ENCODE data around the gene TXNDC11. TPM values are rescaled to one million over a fixed set of nuclear protein-coding genes. Genes with fewer than 3 reads are reported as not detected.
"Not testable (repeated sequence)": the region's sequence is repeated elsewhere in the genome, so short reads cannot be mapped to it uniquely, and the experiment has no call there.

Gene TXNDC11, protein sequence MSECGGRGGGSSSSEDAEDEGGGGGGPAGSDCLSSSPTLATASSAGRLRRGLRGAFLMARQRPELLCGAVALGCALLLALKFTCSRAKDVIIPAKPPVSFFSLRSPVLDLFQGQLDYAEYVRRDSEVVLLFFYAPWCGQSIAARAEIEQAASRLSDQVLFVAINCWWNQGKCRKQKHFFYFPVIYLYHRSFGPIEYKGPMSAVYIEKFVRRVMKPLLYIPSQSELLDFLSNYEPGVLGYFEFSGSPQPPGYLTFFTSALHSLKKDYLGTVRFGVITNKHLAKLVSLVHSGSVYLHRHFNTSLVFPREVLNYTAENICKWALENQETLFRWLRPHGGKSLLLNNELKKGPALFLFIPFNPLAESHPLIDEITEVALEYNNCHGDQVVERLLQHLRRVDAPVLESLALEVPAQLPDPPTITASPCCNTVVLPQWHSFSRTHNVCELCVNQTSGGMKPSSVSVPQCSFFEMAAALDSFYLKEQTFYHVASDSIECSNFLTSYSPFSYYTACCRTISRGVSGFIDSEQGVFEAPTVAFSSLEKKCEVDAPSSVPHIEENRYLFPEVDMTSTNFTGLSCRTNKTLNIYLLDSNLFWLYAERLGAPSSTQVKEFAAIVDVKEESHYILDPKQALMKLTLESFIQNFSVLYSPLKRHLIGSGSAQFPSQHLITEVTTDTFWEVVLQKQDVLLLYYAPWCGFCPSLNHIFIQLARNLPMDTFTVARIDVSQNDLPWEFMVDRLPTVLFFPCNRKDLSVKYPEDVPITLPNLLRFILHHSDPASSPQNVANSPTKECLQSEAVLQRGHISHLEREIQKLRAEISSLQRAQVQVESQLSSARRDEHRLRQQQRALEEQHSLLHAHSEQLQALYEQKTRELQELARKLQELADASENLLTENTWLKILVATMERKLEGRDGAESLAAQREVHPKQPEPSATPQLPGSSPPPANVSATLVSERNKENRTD
- total RNA-seq, result 10 to 100 TPM; 62.4 to 73.2 TPM

DNA sequence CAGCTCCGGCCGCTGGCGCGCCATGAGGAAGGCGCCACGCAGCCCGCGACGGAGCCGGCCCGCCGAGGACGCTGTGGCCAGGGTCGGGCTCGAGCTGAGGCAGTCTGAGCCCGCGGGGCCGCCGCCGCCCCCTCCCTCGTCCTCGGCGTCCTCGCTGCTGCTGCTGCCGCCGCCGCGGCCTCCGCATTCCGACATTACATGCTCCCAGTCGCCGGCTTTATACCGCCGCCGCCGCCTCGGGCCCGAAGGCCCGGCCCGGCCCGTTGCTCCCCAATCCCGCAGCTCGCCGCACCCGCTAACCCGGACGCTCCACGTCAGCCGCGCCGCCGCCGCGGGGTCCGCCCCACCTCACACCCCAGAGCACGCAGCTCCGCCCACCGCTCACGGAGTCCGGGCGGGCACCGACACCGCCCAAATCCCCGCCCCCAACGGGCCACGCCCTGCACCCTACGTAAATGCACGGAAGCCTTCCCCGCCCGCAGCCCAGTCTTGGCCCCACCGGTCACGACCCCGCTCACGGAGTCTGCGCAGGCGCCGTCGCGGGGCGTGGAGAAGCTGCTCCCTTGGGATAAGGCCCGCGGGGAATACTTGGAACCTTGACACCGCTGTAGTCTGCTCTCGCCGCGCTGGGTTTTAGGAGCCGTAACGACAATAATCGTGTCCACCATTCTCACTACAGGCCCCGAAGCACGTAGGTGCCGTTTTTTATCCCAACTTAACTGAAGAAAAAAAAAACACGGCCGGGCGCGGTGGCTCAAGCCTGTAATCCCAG, at the start of gene TXNDC11:
Gene TXNDC11, minus strand, starts transcription at position 322 of the 772 bp plus-strand sequence. Its CDS starts 127 bp downstream, at position 195.
- no peaks in the 10 kb centered on the region for H3K27me3 Mint-ChIP-seq
- no peaks in the 10 kb centered on the region for H3K9me3 Mint-ChIP-seq
- H3K4me3 Mint-ChIP-seq, result peak within 1 kb of the TSS; percentile 99
- peaks cover 11% of the 10 kb centered on the region for H3K36me3 Mint-ChIP-seq
- H3K27ac Mint-ChIP-seq, result peak within 1 kb of the TSS; percentile 93 to 94
- peak; percentile 100 for DNase-seq (ENCODE audit: low spot score)
- ATAC-seq, result peak; percentile 97 to 98
- peaks cover 52 to 55% of the 10 kb centered on the region in 2 donors for H3K4me1 Mint-ChIP-seq (ENCODE audit: low read depth in 2 of 2)

DNA sequence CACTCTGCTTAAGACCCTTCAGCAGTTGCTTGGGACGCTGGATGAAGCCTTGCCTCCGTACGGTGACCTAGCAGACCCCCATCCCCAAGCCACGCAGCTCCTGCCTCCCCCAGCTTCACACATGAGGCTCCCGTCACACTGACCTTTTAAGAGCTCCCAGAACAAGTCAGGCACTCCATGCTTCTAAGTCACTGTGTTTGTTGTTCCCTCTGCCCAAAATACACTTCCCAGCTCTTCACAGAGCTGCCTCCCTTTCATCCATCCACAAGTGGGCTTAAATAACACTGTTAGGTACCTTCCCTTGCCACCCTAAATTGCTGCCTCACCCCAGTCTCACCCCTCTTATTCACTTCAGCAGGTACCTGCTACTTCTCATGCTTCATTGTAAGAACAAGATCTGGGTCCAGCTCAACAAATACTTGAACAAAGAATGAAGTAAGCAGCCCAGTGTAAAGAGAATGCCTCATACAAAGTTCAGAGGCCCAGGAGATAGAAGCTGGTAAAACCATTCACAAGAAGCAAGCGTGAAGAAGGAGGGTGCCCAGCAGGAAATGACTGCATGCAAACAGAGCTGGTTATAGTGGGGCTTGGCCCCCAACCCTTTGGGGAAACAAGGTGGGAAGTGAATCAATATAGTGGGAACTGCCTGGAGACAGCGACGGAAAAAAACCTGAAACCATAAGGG, 48.6 kb upstream of the TXNDC11 start:
- ATAC-seq, result peak in 1 of 2 donors; percentile 53
- H3K4me3 Mint-ChIP-seq, result peak overlapping the region; percentile 83

DNA sequence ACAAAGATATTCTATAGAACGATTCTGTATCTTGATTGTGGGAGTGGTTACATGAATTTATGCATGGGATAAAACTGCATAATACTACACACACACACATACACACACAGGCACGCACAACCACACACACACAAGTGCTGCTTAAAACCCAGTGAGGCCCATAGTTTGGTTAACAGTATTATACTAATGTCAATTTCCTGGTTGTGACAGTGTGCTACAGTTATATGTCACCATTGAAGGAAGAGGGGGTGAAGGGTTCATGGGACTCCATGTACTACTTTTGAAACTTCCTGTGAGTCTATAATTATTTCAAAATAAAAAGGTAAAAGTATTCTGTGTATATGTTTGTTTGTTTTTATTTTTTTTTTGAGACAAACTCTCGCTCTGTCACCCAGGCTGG, 46.3 kb upstream of the TXNDC11 start:
- no peak for DNase-seq (ENCODE audit: low spot score)
- peak; percentile 60 to 80 for ATAC-seq
- H3K36me3 Mint-ChIP-seq, result peaks cover 16% of the 10 kb centered on the region
- peak overlapping the region; percentile 83 for H3K4me3 Mint-ChIP-seq
- H3K9me3 Mint-ChIP-seq, result no peaks in the 10 kb centered on the region
- peak overlapping the region; percentile 100 for H3K27ac Mint-ChIP-seq
- H3K27me3 Mint-ChIP-seq, result no peaks in the 10 kb centered on the region
- peaks cover 58 to 67% of the 10 kb centered on the region in 2 donors for H3K4me1 Mint-ChIP-seq (ENCODE audit: low read depth in 2 of 2)

More for the DNA sequence above, 48.6 kb upstream of the TXNDC11 start:
- Mint-ChIP-seq H3K27me3 (no peaks in the 10 kb centered on the region), H3K27ac (peak overlapping the region; percentile 91 to 100), H3K36me3 (peaks cover 34% of the 10 kb centered on the region), H3K9me3 (no peaks in the 10 kb centered on the region), H3K4me1 (ENCODE audit: low read depth in 2 of 2) (peaks cover 68 to 76% of the 10 kb centered on the region in 2 donors)
- no peak for DNase-seq (ENCODE audit: low spot score)

DNA sequence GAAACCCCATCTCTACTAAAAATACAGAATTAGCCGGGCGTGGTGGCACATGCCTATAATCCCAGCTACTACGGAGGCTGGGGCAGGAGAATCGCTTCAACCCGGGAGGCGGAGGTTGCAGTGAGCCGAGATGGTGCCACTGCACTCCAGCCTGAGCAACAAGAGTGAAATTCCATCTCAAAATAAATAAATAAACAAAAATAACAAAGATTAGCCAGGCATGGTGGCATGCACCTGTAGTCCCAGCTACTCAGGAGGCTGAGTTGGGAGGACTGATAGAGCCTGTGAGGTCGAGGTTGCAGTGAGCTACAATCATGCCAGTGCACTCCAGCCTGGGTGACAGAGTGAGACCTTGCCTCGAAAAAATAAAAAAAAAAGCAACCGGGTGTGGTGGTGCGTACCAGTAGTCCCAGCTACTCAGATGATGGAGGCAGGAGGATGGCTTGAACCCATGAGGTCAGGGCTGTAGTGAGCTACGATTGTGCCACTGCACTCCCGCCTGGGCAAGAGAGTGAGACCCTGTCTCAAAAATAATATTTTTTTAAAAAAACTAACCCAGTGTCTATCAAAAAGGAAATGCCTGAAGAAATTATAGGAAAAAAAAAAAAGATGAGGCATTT, 42.4 kb upstream of the TXNDC11 start:
- H3K9me3 Mint-ChIP-seq; H3K4me3 Mint-ChIP-seq; H3K27me3 Mint-ChIP-seq; ATAC-seq; DNase-seq (ENCODE audit: low spot score): not testable (repeated sequence)
- Mint-ChIP-seq H3K4me1 (ENCODE audit: low read depth in 2 of 2) (peaks cover 62 to 69% of the 10 kb centered on the region in 2 donors), H3K27ac (peak overlapping the region; percentile 100), H3K36me3 (peaks cover 19% of the 10 kb centered on the region)

DNA sequence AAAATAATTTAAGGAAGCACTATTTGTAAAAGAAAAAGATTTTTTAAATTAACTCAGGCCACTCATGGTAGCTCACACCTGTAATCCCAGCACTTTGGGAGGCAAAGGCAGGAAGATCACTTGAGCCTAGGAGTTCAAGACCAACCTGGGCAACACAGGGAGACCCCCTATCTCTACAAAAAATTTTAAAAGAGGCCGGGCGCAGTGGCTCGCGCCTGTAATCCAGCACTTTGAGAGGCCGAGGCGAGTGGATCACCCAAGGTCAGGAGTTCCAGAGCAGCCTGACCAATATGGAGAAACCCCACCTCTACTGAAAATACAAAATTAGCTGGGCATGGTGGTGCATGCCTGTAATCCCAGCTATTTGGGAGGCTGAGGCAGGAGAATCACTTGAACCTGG, 41.7 kb upstream of the TXNDC11 start:
- peaks cover 18% of the 10 kb centered on the region for H3K36me3 Mint-ChIP-seq
- not testable (repeated sequence) for H3K4me3 Mint-ChIP-seq; H3K9me3 Mint-ChIP-seq; DNase-seq (ENCODE audit: low spot score); ATAC-seq; H3K27me3 Mint-ChIP-seq
- H3K27ac Mint-ChIP-seq, result peak overlapping the region; percentile 100
- peaks cover 61 to 67% of the 10 kb centered on the region in 2 donors for H3K4me1 Mint-ChIP-seq (ENCODE audit: low read depth in 2 of 2)

DNA sequence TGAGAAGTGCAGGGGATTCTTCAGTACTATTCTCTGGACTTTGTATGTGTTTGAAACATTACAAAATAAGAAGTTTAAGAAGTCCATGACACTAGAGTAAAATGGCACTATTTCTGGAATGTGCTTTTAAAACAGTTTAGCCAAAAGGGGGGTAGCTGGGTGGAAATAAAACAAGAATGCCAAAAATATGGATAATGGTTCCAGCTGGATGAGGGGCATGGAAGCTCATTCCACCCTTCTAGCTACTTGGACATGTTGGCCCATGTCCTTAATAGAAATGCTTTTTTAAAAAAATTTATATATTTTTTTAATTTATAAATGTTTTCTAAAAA, 41.3 kb upstream of the TXNDC11 start:
- H3K27me3 Mint-ChIP-seq, result no peaks in the 10 kb centered on the region
- no peak for DNase-seq (ENCODE audit: low spot score)
- peaks cover 61 to 67% of the 10 kb centered on the region in 2 donors for H3K4me1 Mint-ChIP-seq (ENCODE audit: low read depth in 2 of 2)
- H3K27ac Mint-ChIP-seq, result peak overlapping the region; percentile 100
- peaks cover 18% of the 10 kb centered on the region for H3K36me3 Mint-ChIP-seq
- no peak for ATAC-seq
- H3K9me3 Mint-ChIP-seq, result no peaks in the 10 kb centered on the region
- H3K4me3 Mint-ChIP-seq, result peak overlapping the region; percentile 97

DNA sequence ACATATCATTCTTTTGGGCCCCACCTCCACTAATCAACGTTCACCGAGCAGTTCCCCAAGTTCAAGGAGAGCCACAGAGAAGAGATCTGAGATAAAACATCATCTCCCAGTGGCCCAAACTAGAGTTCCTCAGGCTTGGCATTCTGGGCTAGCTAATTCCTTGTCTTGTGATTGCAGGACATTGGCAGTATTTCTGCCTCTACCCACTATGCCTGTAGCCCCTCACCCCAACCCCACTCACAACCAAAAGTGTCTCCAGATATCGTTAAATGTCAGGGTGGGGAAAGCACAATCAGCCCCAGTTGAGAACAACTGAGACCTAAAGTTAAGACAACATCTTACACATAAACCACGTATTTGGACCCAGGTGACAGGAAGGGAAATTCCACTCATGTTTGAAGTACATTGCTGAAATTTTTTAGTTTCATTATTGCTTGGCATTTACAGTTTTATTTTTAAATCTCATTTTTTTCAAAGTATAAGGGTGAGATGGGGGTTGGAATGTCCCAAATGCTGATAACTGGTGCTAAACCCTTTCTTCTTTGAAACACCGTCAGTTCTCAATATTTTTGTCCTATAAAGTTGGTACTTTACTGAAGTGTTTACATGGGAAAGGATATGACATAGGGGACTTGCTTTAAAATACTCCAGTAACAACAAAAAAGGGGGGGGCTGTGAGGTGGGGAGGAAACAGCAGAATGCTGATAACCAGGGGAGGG, 40.8 kb upstream of the TXNDC11 start:
- DNase-seq (ENCODE audit: low spot score) (peak; percentile 84), ATAC-seq (peak; percentile 85 to 92)
- peaks cover 18% of the 10 kb centered on the region for H3K36me3 Mint-ChIP-seq
- H3K27ac Mint-ChIP-seq, result peak overlapping the region; percentile 100
- H3K4me1 Mint-ChIP-seq (ENCODE audit: low read depth in 2 of 2), result peaks cover 55 to 62% of the 10 kb centered on the region in 2 donors
- no peaks in the 10 kb centered on the region for H3K27me3 Mint-ChIP-seq
- H3K4me3 Mint-ChIP-seq, result peak overlapping the region; percentile 97
- no peaks in the 10 kb centered on the region for H3K9me3 Mint-ChIP-seq

DNA sequence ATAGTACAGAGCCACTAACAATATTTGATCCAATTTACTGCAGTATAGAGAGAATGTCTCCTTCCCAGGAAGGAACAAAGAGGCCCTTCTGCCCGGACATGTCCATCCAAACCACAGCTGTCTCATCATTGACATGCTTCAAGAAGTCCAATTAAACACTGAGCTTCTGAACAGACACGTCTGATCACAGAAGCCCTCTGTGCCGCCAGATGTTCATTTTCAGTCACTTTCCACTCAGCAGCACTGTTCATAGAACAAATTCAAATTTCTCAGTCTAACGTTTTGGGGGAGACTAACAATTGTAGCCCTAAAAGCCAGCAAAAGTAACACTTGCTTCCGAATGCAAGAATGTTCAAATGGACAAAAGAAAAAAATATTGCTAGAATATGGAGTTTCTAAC, 39.1 kb upstream of the TXNDC11 start:
- H3K4me3 Mint-ChIP-seq, result peak overlapping the region; percentile 97
- peaks cover 12% of the 10 kb centered on the region for H3K36me3 Mint-ChIP-seq
- H3K4me1 Mint-ChIP-seq (ENCODE audit: low read depth in 2 of 2), result peaks cover 41 to 48% of the 10 kb centered on the region in 2 donors

DNA sequence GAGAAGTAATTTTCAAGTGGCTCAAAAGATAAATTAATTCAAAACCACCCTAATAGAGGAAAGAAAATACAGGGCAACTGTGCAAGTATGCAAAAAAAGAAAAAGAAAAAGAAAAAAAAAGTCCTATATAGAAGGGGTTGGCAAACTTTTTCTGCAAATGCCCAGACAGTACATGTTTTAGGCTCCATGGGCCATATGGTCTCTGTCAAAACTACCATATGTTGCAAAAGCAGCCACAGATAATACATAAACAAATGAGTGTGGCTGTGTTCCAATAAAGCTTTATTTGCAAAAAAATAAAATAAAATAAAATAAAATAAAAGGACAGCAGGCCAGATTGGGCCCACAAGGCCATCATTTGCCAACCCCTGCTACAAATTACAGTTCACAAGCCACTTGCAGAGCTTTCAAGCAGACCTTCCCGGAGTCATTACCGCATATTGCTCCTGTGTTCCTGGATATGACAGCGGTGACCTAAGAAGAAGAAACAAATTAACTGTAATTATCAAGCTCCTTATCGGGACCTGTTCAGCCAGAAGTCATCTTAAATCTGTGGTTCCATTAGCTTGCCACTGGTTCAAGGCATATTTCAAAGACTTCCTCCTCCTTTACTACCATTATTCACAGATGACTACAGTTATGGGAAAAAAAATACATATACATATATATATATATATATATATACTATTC, 38.5 kb upstream of the TXNDC11 start:
- H3K27me3 Mint-ChIP-seq, result no peaks in the 10 kb centered on the region
- DNase-seq (ENCODE audit: low spot score) (no peak), ATAC-seq (no peak)
- peak overlapping the region; percentile 100 for H3K27ac Mint-ChIP-seq
- peaks cover 35 to 41% of the 10 kb centered on the region in 2 donors for H3K4me1 Mint-ChIP-seq (ENCODE audit: low read depth in 2 of 2)
- peaks cover 12% of the 10 kb centered on the region for H3K36me3 Mint-ChIP-seq
- H3K4me3 Mint-ChIP-seq, result peak overlapping the region; percentile 97
- H3K9me3 Mint-ChIP-seq, result no peaks in the 10 kb centered on the region

More for the DNA sequence above, 39.1 kb upstream of the TXNDC11 start:
- Mint-ChIP-seq H3K27ac (peak overlapping the region; percentile 100), H3K9me3 (no peaks in the 10 kb centered on the region), H3K27me3 (no peaks in the 10 kb centered on the region)
- ATAC-seq (no peak), DNase-seq (ENCODE audit: low spot score) (no peak)

DNA sequence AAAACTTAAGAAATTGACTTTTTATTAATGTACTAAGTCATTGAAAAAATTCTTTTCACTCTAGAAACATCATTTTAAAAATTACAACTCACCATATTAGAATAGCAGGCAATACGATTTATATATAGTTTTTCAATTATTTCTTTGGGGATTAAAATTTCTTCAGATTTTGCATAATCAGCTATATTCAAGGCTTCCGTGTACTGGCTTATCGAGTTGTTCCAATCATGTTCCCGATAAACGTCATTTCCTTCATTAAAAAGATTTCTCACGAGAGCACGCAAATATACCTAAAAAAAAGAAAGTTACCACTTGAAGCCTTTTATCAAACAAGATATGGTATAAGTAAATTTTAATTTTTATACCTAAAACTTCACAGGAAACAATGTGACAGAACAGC, 36.4 kb upstream of the TXNDC11 start:
- Mint-ChIP-seq H3K27me3 (no peaks in the 10 kb centered on the region), H3K4me1 (ENCODE audit: low read depth in 2 of 2) (peaks cover 34 to 39% of the 10 kb centered on the region in 2 donors), H3K9me3 (no peaks in the 10 kb centered on the region), H3K36me3 (peaks cover 17% of the 10 kb centered on the region), H3K27ac (peak overlapping the region in 1 of 2 donors; percentile 100), H3K4me3 (no peak overlapping the region)
- no peak for DNase-seq (ENCODE audit: low spot score)
- ATAC-seq, result no peak

DNA sequence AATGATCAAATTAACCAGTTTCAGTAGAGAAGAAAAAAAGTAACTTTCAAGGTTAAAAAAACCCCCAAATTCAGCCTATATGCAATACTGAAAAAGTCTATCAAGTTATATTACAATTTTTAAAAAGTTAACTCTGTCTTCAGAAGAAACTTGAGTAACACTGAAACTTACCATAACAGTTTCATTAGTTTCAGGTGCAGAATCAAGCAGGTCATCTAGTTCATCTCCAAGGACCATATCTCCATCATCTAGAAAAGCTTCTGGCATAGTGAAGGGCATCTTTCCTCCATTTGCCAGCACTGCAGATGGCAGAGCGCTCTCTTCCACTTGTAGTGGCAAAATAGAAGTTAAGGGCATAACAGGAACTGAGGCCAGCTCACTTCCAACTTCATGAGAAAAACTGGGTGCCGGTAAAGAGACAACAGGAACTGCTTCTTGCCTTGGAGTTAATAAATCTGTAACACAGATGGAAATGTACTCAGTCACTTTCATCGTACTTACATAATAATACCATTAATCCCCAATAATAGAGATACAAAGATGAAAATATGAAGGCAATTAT, 31.5 kb upstream of the TXNDC11 start:
- no peak for ATAC-seq
- no peak for DNase-seq (ENCODE audit: low spot score)
- peaks cover 6 to 11% of the 10 kb centered on the region in 2 donors for H3K4me1 Mint-ChIP-seq (ENCODE audit: low read depth in 2 of 2)
- peak overlapping the region; percentile 52 for H3K4me3 Mint-ChIP-seq
- H3K36me3 Mint-ChIP-seq, result peaks cover 25% of the 10 kb centered on the region
- H3K27ac Mint-ChIP-seq, result peak overlapping the region; percentile 55 to 59
- H3K9me3 Mint-ChIP-seq, result no peaks in the 10 kb centered on the region
- no peaks in the 10 kb centered on the region for H3K27me3 Mint-ChIP-seq

Data from natural killer cell treated with Interleukin-12 subunit alpha and Interleukin-12 subunit beta and Interleukin-15 and Interleukin-18, amount 100 ng/mL, for 72 hours (primary cell).